DMS153 treated with DMSO at 0.1 percent for 48 hours (cell line): ENCODE data around the gene GABBR1.

Experiments used
- DNase-seq: peaks from one replicate; lab custom pipeline; 2025; ENCODE audit not compliant: unreplicated experiment; lab: John Stamatoyannopoulos, UW

Gene GABBR1

DNA sequence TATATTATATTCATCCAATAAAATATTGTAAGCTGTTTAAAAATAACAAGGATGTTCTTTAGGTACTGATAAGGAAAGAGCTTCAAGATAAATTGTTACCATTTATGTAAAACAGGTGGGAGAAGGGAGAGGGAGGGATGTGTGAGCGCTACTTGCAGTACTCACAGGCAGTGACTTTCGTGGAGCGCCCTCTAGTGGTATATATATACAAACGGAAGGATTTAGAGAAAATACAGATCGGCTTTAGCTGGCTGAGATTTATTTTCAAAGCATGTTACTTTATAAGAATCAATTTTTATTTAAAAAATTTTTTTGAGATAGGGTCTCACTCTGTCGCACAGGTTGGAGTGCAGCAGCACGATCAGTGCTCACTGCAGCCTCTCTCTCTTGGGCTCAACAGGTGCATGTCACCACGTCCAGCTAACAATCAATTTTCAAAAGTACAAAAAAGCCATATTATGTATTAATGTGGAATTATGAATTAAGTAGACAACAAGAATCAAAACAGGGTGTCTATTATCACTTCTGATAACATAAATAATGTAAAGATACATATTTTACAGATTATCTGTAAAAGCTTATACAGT lies 20.6 kb upstream of the GABBR1 start:
- DNase-seq = peak; percentile 74

DNA sequence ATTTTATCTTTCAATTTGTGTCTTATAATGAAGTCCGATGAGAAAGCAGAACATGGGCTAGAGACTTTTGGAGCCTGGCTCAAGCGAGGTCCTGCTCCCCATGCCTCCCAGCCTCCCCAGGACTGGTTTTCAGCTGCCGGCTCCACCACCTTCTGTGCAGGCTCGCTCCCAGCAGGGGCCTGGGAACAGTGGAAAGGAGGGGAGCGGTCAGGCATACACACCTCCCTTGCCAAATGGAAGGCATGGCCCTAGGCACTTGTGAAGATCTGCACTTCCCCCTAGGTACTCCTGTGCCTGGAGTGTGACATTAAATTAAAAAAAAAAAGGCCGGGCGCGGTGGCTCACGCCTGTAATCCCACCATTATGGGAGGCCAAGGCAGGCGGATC lies 19.2 kb upstream of the GABBR1 start:
- DNase-seq = no peak

DNA sequence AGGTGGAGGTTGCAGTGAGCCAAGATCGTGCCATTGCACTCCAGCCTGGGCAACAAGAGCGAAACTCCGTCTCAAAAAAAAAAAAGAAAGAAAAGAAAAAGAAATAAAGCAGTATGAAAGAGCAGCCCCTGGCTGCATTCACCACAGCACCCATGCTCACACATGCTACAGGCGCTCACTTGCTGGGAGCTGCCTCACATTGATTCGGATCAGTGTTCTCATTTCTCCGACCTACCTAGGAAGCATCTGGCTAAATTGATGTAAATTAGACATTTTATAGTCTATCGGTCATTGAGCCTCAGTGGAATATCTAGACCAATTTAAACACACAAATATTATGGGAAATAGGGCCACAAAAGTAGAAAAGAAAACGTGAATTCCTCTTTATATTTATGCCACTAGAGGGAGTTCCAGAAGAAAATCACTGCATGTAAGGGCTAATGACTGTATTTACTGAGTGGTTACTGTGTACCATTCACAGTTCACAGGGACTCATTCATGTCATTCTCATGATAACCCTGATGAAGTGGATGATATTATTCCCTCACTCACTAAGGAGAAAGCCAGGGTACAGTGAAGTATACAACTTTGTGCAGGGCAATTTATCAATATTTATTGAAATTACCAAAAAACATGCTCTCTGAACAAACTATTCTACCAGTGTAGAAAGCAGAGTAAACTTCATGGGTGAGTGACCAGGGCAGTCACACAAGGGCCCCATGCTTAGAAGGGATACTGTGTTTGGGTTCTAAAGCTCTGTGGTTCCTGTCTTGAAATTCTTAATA lies 18.6 kb upstream of the GABBR1 start:
- peak; percentile 15 for DNase-seq

DNA sequence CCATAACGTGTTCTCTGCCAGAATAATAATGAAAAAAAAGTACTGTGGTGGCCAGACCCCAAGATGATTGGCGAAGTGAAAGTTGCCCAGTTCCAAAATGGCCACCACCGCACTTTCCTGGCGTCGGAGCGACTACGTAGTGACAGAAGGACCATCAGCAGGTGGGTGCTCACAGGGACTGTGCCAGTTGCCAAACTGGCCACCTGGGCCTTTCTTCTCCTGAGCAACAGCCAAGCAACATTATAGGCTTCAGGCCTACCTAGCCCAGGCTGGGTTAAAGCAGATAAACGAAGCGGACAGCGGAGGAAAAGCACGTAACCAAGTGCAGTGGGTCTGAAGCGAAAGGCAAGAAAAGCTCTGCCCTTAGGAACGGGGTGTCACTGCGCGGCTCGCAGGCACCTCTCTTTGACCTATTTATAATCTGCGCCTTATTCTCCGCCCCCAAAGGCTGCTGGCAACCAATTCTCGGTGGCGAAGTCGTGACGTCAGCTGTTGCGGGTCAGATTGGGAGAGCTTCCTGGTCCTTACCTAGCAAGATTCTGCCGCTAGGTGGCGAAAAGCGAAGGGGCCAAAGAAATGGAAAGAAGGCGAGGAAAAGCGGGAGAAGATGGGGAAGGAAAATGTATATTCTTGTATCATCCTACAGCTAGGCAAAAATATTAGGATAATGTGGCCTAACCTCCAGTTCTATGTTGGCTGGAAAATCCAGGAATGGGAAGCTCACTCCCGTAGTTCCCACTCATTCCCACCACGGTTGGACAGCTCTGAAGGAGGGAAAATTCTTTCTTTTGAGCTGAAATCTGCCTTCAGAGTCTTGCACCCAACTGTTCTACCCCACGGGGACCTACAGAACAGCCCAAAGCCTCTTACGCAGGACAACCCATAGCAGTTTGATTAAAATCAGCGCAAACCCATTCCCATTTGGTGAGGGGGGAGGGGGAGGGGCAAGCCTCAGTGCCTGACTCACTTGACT lies 17.0 kb upstream of the GABBR1 start:
- peak; percentile 92 for DNase-seq

DNA sequence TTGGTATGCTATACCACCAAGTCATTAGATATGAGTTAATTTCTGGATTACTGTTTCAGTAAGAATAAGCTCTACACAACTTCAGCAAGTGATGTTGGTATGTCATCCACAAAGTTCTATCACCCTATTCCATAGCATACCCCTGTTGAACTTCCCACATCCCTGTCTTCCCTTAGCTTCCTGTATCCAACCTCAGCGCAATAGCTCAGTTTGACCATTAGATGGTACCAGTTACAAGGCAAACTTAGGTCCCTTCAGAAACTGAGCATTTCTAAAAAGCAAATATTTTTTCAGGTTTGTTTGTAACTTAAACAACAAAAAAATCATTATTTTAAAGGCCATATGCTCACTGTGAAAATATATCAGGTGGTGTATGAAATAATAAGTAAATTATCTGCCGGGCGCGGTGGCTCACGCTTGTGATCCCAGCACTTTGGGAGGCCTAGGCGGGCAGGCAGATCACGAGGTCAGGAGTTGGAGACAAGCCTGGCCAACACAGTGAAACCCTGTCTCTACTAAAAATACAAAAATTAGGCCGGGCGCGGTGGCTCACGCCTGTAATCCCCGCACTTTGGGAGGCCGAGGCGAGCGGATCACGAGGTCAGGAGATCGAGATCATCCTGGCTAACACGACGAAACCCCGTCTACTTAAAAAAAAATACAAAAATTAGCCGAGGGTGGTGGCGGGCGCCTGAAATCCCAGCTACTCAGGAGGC lies 15.1 kb upstream of the GABBR1 start:
- DNase-seq = peak; percentile 33

DNA sequence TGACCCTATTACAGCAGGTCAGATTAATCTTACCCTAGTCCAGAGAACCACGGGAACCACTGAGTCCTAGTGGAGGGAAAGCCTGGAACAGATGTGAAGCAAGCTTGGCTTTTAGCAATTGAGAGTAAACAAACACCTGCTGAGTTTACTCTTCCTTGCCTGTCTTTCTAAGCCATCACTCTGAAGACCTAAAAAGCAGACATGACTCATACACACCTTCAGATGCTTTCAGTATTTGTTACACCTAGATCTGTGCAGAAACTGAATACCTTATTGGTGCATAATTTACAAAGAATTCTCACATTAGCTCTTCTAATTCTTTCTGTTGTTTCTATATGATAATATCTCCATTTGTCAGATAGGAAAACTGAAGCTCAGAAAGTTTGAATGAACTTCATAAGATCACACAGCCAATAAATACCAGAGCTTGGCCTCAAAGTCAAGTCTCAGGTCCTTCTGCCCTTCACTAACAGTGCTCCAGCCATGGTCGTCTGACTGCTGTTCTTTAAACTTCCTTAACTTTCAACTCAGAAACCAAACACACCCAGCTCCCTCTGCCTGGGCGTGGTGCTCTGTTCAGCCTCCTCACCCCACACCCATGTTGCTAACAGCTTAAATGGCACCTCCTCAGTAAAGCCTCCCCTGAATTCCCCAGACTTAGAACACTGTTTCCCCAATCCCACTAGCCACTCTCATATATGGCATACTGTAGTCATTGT lies 8.6 kb upstream of the GABBR1 start:
- DNase-seq = no peak

DNA sequence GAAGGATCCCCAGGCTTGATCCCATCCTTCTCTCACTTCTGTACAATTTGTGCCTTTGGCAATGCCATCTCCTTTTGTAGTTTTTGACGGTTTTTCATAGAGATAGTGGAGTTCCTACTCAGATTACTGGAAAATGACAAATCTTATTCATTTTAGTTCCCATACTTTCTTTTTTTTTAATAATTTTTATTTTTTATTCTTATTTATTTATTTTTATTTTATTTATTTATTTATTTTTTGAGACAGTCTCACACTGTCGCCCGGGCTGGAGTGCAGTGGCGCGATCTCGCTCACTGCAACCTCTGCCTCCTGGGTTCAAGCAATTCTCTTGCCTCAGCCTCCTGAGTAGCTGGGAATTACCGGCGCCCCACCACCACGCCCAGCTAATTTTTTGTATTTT lies 4.3 kb upstream of the GABBR1 start:
- no peak for DNase-seq

DNA sequence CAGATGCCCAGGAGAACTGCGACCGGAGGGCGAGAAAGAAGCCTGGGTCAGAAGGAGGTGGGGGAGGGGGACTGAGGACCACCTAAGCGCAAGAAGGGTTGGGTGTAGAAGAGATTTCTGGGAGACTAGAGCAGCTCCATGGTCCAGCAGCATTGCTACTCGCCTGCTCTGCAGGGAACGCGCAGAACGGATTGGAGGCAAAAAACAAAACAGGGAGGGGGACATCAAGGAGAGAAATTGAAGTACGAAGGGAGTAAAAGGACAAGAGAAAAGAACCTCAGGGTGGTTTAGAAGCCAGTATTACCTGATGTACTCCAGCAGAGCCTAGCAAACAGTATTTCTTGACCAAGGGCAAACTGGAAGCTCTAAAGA lies 537 bp upstream of the GABBR1 start:
- no peak for DNase-seq

DNA sequence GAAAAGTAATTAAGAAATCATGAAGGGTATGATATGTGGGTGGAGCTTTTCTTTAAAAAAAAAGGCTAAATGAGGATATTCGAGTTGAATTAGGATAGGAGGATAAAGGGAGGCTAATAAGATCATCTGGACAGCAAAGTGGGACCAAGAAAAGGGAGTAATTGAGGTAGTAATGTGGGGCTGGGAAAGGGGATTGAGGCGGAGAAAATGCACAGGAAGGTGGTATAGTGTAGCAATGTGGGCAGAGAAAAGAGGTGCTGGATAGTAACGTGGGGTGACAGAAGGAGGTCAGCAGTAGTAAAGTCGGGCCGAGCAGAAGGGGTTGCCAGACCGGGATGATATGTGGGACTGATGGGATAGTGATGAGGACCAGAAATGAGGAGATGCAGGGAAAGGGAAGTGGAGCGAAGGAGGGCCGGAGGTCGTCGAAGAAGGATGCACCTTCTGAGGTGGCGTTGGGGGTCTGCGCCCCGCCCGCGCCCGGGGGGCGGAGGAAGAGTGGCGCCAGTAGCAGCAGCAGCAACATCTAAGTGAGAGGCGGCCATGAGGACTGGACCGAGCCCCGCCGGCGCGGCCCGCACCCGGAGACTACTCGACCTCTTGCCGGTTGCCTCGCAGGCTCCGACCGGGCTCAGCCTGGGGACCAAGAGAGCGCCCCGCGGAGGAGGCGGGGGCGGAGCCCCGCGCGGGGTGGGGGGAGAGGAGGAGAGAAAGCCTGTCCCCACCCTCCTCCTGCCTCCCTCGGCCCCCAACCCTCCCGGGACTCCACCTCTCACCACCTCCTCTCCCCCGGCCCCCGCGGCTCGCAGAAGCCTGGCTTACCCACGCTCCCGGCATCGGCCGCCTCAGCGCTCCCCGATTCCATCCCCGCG lies 887 bp downstream of the GABBR1 start:
- DNase-seq = peak; percentile 15

DNA sequence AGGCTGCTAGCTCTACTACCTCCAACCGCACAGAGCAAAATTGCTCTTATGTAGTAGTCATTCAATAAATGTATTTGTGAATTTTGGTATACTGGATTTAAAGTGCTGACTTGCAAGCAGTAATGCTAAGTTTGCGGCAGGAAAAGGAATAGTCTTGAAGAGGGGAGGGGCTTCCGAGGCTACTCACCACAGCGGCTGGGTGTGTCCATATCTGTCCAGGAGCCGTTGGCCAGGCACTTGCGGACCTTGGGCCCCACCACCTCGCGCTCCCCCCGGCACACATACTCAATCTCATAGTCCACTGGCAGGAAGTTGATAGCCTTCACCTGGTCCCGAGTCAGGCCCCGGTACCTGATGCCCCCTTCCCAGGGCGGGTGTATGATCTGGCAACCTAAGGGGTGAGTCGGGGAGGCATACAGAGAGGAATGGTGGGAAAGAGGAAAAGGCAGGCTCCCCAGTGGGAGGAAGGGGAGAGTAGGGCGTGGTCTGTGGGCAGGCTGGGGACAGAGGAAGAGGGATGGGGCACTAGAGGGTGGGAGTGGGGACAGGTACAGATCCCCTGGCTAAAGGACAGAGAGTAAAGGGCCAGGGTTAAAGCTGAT lies 1.7 kb downstream of the GABBR1 start:
- DNase-seq = no peak

DNA sequence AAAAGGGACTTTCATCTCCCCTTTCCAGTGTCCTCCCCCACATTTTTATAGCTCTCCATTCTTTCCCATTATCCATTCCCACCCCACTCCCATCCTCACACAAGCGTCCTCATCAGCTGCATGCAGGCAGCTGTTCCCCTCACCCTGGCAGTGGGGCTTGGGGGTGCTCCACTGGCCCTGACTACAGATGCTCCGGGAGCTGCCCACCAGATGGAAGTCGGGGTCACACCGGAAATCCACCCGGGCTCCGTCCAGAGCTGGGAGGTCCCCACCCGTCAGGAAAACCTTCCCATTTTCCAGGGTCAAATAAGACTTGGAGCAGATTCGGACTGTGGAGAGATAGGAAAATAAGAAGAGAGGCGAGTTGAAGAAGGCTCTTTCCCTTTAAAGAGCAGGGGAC lies 2.7 kb downstream of the GABBR1 start:
- no peak for DNase-seq

DNA sequence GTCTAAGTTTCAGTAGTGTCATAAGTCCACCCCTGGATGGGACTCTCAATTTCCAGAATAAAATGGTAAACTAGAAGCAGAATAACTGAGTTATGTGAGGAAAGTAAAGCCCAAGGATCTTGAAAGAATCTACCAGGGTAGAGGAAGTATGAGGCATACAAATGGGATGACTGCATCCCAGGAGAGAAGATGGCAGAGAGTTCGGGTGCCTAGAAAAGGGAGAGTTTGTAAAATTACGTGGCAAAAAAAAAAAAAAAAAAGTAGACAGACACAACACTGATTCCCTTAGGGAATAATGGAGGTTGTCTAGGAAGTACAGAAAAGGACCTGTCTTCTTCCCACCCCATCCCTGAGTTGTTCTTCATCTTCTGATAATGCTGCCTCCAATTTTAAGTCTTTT lies 3.4 kb downstream of the GABBR1 start:
- DNase-seq = no peak

DNA sequence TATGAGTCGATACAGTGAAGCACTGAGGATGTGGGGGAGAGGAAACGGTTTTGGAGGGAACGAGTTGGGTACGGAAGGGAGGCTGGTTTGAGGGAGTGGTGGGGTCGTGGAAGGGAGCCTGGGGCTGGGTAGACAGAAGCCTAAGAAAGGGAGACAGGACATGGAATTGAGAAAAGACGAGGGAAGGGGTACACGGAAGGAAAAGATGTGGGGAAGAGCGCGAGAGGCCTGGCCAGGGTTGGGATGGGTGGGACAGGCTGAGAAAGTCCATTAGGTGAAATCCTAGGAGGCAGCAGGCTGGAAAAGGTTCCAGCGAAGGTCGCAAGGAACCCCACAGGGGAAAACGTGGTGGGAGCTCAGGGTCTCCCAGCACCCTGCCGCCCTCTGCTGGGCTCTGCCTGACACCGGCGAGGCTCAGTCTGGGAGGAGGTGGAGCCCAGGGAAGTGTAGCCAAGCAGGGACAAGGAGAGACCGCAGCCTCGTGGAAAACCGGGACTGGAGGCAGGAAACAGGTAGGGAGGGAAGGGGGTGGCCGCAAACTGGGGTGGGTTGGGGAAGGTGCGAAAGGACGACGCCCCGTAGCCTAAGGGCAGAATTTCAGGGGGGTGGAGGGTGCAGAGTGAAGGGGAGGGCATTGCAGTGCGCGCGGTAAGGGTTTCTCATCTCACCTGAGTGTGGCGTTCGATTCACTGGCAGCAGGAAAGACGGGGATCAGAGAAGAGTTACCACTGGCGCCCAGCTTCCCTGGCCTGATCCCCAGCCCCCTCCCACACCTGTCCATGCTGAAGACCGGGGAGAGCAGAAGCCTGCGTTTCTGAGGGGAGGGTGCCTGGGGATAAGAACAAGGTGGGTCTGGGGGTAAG lies 4.3 kb downstream of the GABBR1 start:
- DNase-seq = peak; percentile 66

DNA sequence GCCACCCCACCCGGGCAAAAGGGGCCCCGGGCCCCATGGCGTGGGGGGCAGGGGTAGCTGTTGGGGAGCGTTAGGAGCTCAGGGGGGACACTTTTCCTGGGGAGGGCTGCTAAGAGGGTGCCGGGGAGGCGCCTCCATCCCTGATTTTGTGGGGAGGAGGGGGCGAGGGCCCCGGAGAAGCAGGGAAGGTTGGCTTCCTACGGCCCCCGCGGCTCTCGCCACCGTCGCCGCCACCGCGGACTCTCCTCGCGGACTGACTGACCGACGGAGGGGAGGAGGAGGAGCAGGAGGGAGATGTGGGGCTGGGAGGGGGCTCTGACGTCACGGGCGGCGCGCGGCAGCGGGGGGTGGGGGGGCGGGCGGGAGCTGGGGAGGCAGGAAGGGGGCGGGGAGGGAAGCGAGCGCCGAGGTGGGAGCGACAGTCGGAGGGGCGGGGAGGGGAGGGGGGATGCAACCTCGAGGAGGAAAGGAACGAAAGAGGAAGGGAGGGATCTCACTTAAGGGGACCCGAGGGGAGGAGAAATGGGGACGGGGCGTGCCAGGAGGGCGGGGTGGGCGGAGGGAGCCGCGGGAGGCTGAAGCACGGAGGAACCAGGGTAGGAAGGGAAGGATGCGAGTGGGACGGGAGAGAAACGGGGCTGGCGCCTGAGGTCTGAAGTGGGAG lies 5.1 kb downstream of the GABBR1 start:
- no peak for DNase-seq

DNA sequence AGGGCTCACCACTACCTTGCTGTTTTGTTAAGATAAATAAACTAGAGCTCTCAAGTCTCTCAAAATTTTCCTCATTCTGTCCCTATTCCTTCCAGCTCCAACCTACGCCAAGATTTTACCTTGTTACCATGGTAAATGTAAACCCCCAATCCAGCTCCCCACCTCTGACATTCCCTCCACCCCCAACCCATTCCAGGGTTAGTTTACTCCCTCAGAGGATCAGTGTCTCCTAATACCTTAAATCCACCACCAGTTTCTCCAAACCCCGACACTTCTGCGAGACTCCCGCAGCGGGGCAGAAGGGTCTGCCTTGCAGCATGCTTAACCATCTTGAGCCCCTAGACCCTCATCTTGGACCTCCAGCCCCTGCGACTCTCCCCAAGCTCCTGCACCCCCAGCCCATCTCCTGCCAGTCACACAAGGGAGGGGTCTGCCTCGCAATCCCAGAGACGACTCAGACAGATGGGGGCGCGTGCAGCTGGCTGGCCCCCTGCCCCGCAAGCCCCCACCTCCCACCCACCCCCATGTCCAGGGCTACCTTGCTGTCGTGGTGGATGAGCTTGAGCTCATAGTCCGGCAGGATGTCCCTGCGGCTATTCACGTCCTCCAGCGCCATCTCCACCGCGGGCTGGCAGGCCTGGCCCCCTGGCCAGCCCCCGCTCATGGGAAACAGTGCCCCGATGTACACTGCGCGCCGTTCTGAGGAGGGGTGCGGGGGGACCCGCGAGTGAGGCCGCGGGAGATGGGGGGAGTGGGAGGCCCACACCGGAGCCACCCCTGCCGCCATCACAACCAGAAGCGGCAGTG lies 5.8 kb downstream of the GABBR1 start:
- DNase-seq = no peak

DNA sequence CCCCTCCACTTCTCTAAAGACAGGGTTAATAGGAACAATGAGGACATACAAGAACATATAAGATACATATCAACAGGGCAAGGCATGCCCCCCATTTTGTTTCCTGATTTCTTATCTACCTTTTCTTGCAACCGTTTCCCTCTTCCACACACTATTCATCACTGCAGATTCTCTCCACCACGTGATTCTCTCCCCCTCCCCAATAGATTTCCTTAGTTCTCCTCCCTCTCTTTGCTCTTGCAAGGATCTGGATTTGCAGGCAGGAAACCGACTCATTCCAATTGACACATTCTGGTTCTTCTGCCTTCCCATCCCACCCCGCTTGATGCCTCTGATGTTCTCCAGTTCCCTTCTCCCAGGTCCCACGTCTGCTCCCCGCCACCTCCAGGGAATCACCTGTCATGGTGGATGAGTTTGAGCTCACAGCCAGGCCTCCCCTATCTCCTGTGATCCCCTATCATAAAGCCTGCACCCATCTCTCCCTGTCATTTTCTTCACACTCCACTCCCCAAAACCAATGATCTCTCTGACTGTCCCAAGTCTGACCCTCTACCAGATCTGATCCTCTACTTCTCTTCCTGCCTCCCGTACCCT lies 7.5 kb downstream of the GABBR1 start:
- no peak for DNase-seq
